Measurements from ENCODE around the gene MLLT3.
A peak's percentile ranks its signal among the peaks of the same experiment; 100 is the strongest.

Gene MLLT3

GRCh38 chr9:20351715-20352114, 270.6 kb downstream of the MLLT3 start:
- no peak for ATAC-seq
- no peak for TF ChIP-seq ZFP3 (CRISPR knock-in tag; IDR thresholded peaks at IDR 0.05)
- TF ChIP-seq OSR1 (CRISPR knock-in tag; IDR thresholded peaks at IDR 0.05) = no peak
- TF ChIP-seq ISL1 (CRISPR knock-in tag; IDR thresholded peaks at IDR 0.05) = peak; percentile 56

- ATAC-seq = no peak
- no peak for TF ChIP-seq TOX (CRISPR knock-in tag; IDR thresholded peaks at IDR 0.05; ENCODE audit: borderline replicate concordance)
- TF ChIP-seq ZC3H10 (CRISPR knock-in tag; IDR thresholded peaks at IDR 0.05) = no peak
- no peak for TF ChIP-seq ZFP3 (CRISPR knock-in tag; IDR thresholded peaks at IDR 0.05)
- TF ChIP-seq, protein P1, sequence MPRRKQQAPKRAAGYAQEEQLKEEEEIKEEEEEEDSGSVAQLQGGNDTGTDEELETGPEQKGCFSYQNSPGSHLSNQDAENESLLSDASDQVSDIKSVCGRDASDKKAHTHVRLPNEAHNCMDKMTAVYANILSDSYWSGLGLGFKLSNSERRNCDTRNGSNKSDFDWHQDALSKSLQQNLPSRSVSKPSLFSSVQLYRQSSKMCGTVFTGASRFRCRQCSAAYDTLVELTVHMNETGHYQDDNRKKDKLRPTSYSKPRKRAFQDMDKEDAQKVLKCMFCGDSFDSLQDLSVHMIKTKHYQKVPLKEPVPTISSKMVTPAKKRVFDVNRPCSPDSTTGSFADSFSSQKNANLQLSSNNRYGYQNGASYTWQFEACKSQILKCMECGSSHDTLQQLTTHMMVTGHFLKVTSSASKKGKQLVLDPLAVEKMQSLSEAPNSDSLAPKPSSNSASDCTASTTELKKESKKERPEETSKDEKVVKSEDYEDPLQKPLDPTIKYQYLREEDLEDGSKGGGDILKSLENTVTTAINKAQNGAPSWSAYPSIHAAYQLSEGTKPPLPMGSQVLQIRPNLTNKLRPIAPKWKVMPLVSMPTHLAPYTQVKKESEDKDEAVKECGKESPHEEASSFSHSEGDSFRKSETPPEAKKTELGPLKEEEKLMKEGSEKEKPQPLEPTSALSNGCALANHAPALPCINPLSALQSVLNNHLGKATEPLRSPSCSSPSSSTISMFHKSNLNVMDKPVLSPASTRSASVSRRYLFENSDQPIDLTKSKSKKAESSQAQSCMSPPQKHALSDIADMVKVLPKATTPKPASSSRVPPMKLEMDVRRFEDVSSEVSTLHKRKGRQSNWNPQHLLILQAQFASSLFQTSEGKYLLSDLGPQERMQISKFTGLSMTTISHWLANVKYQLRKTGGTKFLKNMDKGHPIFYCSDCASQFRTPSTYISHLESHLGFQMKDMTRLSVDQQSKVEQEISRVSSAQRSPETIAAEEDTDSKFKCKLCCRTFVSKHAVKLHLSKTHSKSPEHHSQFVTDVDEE (CRISPR knock-in tag; IDR thresholded peaks at IDR 0.05) = no peak
- TF ChIP-seq SNAI2 (CRISPR knock-in tag; IDR thresholded peaks at IDR 0.05) = no peak
- TF ChIP-seq, protein P2, sequence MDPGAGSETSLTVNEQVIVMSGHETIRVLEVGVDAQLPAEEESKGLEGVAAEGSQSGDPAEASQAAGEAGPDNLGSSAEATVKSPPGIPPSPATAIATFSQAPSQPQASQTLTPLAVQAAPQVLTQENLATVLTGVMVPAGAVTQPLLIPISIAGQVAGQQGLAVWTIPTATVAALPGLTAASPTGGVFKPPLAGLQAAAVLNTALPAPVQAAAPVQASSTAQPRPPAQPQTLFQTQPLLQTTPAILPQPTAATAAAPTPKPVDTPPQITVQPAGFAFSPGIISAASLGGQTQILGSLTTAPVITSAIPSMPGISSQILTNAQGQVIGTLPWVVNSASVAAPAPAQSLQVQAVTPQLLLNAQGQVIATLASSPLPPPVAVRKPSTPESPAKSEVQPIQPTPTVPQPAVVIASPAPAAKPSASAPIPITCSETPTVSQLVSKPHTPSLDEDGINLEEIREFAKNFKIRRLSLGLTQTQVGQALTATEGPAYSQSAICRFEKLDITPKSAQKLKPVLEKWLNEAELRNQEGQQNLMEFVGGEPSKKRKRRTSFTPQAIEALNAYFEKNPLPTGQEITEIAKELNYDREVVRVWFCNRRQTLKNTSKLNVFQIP (CRISPR knock-in tag; IDR thresholded peaks at IDR 0.05; ENCODE audit: borderline replicate concordance, low read depth) = no peak
- no peak for TF ChIP-seq PPARA (CRISPR knock-in tag; IDR thresholded peaks at IDR 0.05; ENCODE audit: borderline replicate concordance)
Measured at GRCh38 chr9:20349568-20349967, 272.7 kb downstream of the MLLT3 start.

- no peak for ATAC-seq
- TF ChIP-seq OSR1 (CRISPR knock-in tag; IDR thresholded peaks at IDR 0.05) = no peak
- no peak for TF ChIP-seq BACH2 (CRISPR knock-in tag; IDR thresholded peaks at IDR 0.05; ENCODE audit: borderline replicate concordance)
- TF ChIP-seq, protein P1 (CRISPR knock-in tag; IDR thresholded peaks at IDR 0.05) = no peak
- TF ChIP-seq SNAI2 (CRISPR knock-in tag; IDR thresholded peaks at IDR 0.05) = no peak
- TF ChIP-seq, protein P3, sequence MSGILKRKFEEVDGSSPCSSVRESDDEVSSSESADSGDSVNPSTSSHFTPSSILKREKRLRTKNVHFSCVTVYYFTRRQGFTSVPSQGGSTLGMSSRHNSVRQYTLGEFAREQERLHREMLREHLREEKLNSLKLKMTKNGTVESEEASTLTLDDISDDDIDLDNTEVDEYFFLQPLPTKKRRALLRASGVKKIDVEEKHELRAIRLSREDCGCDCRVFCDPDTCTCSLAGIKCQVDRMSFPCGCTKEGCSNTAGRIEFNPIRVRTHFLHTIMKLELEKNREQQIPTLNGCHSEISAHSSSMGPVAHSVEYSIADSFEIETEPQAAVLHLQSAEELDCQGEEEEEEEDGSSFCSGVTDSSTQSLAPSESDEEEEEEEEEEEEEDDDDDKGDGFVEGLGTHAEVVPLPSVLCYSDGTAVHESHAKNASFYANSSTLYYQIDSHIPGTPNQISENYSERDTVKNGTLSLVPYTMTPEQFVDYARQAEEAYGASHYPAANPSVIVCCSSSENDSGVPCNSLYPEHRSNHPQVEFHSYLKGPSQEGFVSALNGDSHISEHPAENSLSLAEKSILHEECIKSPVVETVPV (CRISPR knock-in tag; IDR thresholded peaks at IDR 0.05) = no peak
- TF ChIP-seq ZFP3 (CRISPR knock-in tag; IDR thresholded peaks at IDR 0.05) = no peak
- no peak for TF ChIP-seq ESRRG (CRISPR knock-in tag; IDR thresholded peaks at IDR 0.05)
- TF ChIP-seq TCF4 (CRISPR knock-in tag; IDR thresholded peaks at IDR 0.05; ENCODE audit: borderline replicate concordance) = no peak
- TF ChIP-seq, protein P2 (CRISPR knock-in tag; IDR thresholded peaks at IDR 0.05; ENCODE audit: borderline replicate concordance, low read depth) = no peak
- no peak for TF ChIP-seq ZFP30 (CRISPR knock-in tag; IDR thresholded peaks at IDR 0.05)
- no peak for TF ChIP-seq ZNF8 (CRISPR knock-in tag; IDR thresholded peaks at IDR 0.05)
Measured at GRCh38 chr9:20343325-20343724, 279.0 kb downstream of the MLLT3 start.

DNA sequence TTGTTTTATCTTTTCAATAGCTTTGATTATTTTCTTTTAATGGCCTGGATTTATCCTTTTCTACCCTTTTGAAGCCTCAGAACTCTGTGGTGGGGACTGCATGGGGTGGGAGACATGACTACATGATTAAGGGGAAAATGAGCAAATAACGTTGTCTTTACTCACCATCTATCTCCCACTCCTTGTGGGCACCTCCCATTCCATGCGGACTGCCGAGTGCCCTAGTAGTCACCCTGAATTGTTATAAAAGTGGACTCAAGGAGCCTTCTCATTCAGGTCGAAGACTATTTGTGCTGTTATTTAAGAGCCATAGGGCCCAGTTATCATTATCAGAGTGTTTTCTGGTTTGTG, 281.8 kb downstream of the MLLT3 start:
- ATAC-seq = no peak
- TF ChIP-seq ZNF565 (CRISPR knock-in tag; conservative IDR thresholded peaks at IDR 0.05; ENCODE audit: low read depth) = no peak
- no peak for TF ChIP-seq SNAI2 (CRISPR knock-in tag; IDR thresholded peaks at IDR 0.05)
- TF ChIP-seq ISL1 (CRISPR knock-in tag; IDR thresholded peaks at IDR 0.05) = no peak
- TF ChIP-seq CREB5 (CRISPR knock-in tag; IDR thresholded peaks at IDR 0.05; ENCODE audit: low read depth) = no peak
- no peak for TF ChIP-seq PPARA (CRISPR knock-in tag; IDR thresholded peaks at IDR 0.05; ENCODE audit: borderline replicate concordance)
- no peak for TF ChIP-seq ZNF70 (CRISPR knock-in tag; IDR thresholded peaks at IDR 0.05)
- TF ChIP-seq TCF4 (CRISPR knock-in tag; IDR thresholded peaks at IDR 0.05; ENCODE audit: borderline replicate concordance) = no peak
- TF ChIP-seq, protein P3 (CRISPR knock-in tag; IDR thresholded peaks at IDR 0.05) = no peak
- TF ChIP-seq, protein P2 (CRISPR knock-in tag; IDR thresholded peaks at IDR 0.05; ENCODE audit: borderline replicate concordance, low read depth) = no peak
- no peak for TF ChIP-seq CSDC2 (CRISPR knock-in tag; IDR thresholded peaks at IDR 0.05)
- no peak for TF ChIP-seq RARB (CRISPR knock-in tag; IDR thresholded peaks at IDR 0.05)
- TF ChIP-seq GLIS3 (CRISPR knock-in tag; IDR thresholded peaks at IDR 0.05) = no peak

Data from SK-N-SH treated with all-trans-retinoic acid at 6 μM for 48 hours (cell line).